ENCODE data around the gene SLCO2B1.

The SLCO2B1 gene

GRCh38 chr11:75169101-75169885, 18.4 kb downstream of the SLCO2B1 start:
- no peak for DNase-seq (ENCODE audit: extremely low read depth, low read depth)
- TF ChIP-seq CTCF (IDR thresholded peaks at IDR 0.05; ENCODE audit: low read depth, low read length, missing control alignments), result no peak
- H3K4me3 ChIP-seq (replicated peaks; ENCODE audit: low read depth, low read length), result no peak overlapping the region

- no peak overlapping the region for H3K4me3 ChIP-seq (replicated peaks; ENCODE audit: low read depth, low read length)
- no peak for DNase-seq (ENCODE audit: extremely low read depth, low read depth)
- TF ChIP-seq CTCF (IDR thresholded peaks at IDR 0.05; ENCODE audit: low read depth, low read length, missing control alignments), result no peak
These were observed 19.8 kb downstream of the SLCO2B1 start for GRCh38 chr11:75170516-75171201.

DNA sequence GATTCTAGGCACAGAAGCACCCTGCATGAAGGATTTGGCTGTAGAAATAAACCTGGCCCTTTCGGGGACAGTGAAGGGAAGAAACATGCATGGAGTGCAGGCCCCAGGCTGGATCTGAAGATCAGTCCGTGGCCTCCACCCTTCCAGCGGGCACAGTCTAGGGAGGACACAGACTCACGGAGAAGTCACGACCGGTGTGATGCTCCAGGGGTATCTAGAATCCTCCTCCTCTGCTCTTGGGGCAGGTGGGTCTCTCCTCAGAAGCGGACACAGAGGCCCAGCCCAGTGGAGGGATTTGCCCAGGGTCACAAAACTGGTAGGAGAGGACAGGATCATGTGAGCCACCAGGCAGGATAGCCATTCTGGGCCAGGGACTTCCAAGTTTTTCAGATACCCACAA, 22.4 kb downstream of the SLCO2B1 start:
- H3K4me3 ChIP-seq (replicated peaks; ENCODE audit: low read depth, low read length), result no peak overlapping the region
- DNase-seq (ENCODE audit: extremely low read depth, low read depth), result no peak
- TF ChIP-seq CTCF (IDR thresholded peaks at IDR 0.05; ENCODE audit: low read depth, low read length, missing control alignments), result no peak

DNA sequence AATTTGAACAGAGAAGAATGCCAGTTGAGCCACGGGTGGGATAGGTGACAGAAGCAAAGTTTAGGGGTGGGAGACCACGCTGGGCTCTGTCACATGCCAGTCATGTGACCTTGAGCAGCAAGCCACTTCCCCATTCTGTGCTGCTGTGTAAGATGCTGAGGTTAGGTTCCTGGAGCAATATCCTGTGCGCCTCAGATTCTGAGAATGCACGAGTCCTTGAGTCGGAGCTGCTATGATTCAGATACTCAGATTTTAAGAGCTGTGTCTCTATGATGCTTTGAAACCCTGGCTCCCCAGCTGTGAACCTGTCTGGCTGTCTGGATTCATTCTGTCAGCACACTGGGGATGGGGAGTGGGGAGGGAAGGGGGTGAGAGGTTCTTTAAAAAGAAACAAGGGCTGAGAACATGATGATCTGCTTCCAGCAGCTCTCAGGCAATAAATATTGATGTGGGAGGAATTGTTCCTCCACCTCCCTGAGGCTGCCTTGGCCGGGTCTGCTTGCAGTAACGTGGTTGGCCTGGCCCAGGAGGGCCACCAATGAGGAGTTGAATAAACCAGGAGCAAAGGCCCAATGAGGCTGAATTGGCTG, 24.0 kb downstream of the SLCO2B1 start:
- H3K4me3 ChIP-seq (replicated peaks; ENCODE audit: low read depth, low read length), result no peak overlapping the region
- TF ChIP-seq CTCF (IDR thresholded peaks at IDR 0.05; ENCODE audit: low read depth, low read length, missing control alignments), result no peak
- no peak for DNase-seq (ENCODE audit: extremely low read depth, low read depth)

- no peak for TF ChIP-seq CTCF (IDR thresholded peaks at IDR 0.05; ENCODE audit: low read depth, low read length, missing control alignments)
- H3K4me3 ChIP-seq (replicated peaks; ENCODE audit: low read depth, low read length), result no peak overlapping the region
- DNase-seq (ENCODE audit: extremely low read depth, low read depth), result no peak
These were observed 31.8 kb downstream of the SLCO2B1 start for GRCh38 chr11:75182664-75183063.

DNA sequence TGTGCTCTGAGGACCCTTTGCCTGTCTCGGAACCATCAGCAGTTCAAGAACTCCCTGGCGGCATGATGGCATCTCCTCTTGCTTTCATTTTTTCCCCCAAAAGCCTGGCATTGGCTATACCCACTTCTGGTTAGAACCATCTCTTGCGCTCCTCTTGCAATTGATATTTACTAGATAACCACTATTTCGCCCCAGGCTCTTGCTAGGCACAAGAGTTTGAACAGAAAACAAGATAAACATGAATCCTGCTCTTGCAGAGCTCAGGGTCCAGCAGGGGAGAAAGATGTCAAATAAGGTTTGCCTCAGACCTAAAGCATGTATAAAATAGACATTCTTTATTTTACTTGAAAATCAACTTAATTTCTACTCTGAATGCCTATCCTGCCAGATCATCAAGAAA, 33.1 kb downstream of the SLCO2B1 start:
- no peak overlapping the region for H3K4me3 ChIP-seq (replicated peaks; ENCODE audit: low read depth, low read length)
- no peak for TF ChIP-seq CTCF (IDR thresholded peaks at IDR 0.05; ENCODE audit: low read depth, low read length, missing control alignments)
- no peak for DNase-seq (ENCODE audit: extremely low read depth, low read depth)
